H9 (cell line): ENCODE results near the gene POU2F1. TPM values are rescaled to one million over a fixed set of nuclear protein-coding genes. Genes with fewer than 3 reads are reported as not detected.

ENCODE experiments used
- DNase-seq: peaks from one replicate; pipeline ENCODE4 v3.0.0-alpha.2; 2017
- H2AFZ ChIP-seq: one replicate; pipeline ENCODE4 v1.6.1; 2013; ENCODE audit warnings: mild to moderate bottlenecking, low read length, control low read depth, moderate library complexity
- H2AK5ac ChIP-seq: 2 replicates; pipeline ENCODE4 v1.6.1; 2013; ENCODE audit warnings: low read length, control low read depth, mixed read lengths; ENCODE audit not compliant: insufficient read length
- H2BK120ac ChIP-seq: one replicate; pipeline ENCODE4 v1.6.1; 2013; ENCODE audit warnings: low read depth, mild to moderate bottlenecking, low read length, control low read depth, inconsistent platforms; ENCODE audit not compliant: poor library complexity, severe bottlenecking
- H2BK12ac ChIP-seq: 2 replicates; pipeline ENCODE4 v1.6.1; 2013; ENCODE audit warnings: low read length, control low read depth, mixed read lengths, low read depth; ENCODE audit not compliant: insufficient read length
- H2BK15ac ChIP-seq: 2 replicates; pipeline ENCODE4 v1.6.1; 2013; ENCODE audit warnings: low read depth, low read length, control low read depth
- H2BK20ac ChIP-seq: one replicate; pipeline ENCODE4 v1.6.1; 2013; ENCODE audit warnings: low read depth, mild to moderate bottlenecking, low read length, control low read depth, inconsistent platforms; ENCODE audit not compliant: poor library complexity, severe bottlenecking
- H2BK5ac ChIP-seq: 2 replicates; pipeline ENCODE4 v1.6.1; 2013; ENCODE audit warnings: low read length, control low read depth, mixed read lengths; ENCODE audit not compliant: insufficient read length
- H3K14ac ChIP-seq: 2 replicates; pipeline ENCODE4 v1.6.1; 2013; ENCODE audit warnings: low read length, control low read depth; ENCODE audit not compliant: insufficient read depth
- H3K18ac ChIP-seq: 2 replicates; pipeline ENCODE4 v1.6.1; 2013; ENCODE audit warnings: low read depth, mild to moderate bottlenecking, mixed read lengths, low read length, control low read depth; ENCODE audit not compliant: insufficient read length
- H3K23ac ChIP-seq: 2 replicates; pipeline ENCODE4 v1.6.1; 2013; ENCODE audit warnings: low read length, control low read depth, mixed read lengths, low read depth; ENCODE audit not compliant: insufficient read length
- H3K23me2 ChIP-seq: 2 replicates; pipeline ENCODE4 v1.6.1; 2013; ENCODE audit warnings: low read depth, mild to moderate bottlenecking, mixed read lengths, low read length, control low read depth; ENCODE audit not compliant: insufficient read length, poor library complexity, severe bottlenecking
- H3K27ac ChIP-seq: 2 replicates; pipeline ENCODE4 v1.5.1; 2013; ENCODE audit warnings: low read length, control low read depth, mixed read lengths, low read depth; ENCODE audit not compliant: insufficient read length
- H3K27me3 ChIP-seq: 2 replicates; pipeline ENCODE4 v1.6.1; 2013; ENCODE audit warnings: low read length, control low read depth, inconsistent platforms; ENCODE audit not compliant: insufficient read depth
- H3K4ac ChIP-seq: 2 replicates; pipeline ENCODE4 v1.6.1; 2013; ENCODE audit warnings: low read depth, mild to moderate bottlenecking, control low read depth, inconsistent platforms, low read length, moderate library complexity
- H3K4me1 ChIP-seq: 2 replicates; pipeline ENCODE4 v1.6.1; 2013; ENCODE audit warnings: low read length, control low read depth, inconsistent platforms; ENCODE audit not compliant: insufficient read depth
- H3K4me2 ChIP-seq: 2 replicates; pipeline ENCODE4 v1.6.1; 2013; ENCODE audit warnings: low read length, control low read depth, mixed read lengths; ENCODE audit not compliant: insufficient read length, insufficient read depth
- H3K56ac ChIP-seq: 2 replicates; pipeline ENCODE4 v1.6.1; 2013; ENCODE audit warnings: low read depth, mild to moderate bottlenecking, mixed read lengths, low read length, control low read depth; ENCODE audit not compliant: insufficient read length
- H3K79me1 ChIP-seq: 2 replicates; pipeline ENCODE4 v1.6.1; 2013; ENCODE audit warnings: low read depth, mild to moderate bottlenecking, moderate library complexity, low read length, control low read depth, inconsistent platforms; ENCODE audit not compliant: insufficient read depth, poor library complexity, severe bottlenecking
- H3K79me2 ChIP-seq: 2 replicates; pipeline ENCODE4 v1.6.1; 2013; ENCODE audit warnings: low read length, control low read depth, inconsistent platforms; ENCODE audit not compliant: insufficient read depth
- H3K9ac ChIP-seq: 2 replicates; pipeline ENCODE4 v1.6.1; 2013; ENCODE audit warnings: low read length, control low read depth, mixed read lengths; ENCODE audit not compliant: insufficient read length; ENCODE audit errors: extremely low read depth
- H3K9me3 ChIP-seq: one replicate; pipeline ENCODE4 v1.6.1; 2013; ENCODE audit warnings: low read depth, low read length, inconsistent platforms; ENCODE audit not compliant: control insufficient read depth
- H3T11ph ChIP-seq: one replicate; pipeline ENCODE4 v1.6.1; 2013; ENCODE audit warnings: mild to moderate bottlenecking, low read length, control low read depth, inconsistent platforms
- H4K20me1 ChIP-seq: one replicate; pipeline ENCODE4 v1.6.1; 2013; ENCODE audit not compliant: control insufficient read depth, insufficient read length, insufficient read depth
- H4K5ac ChIP-seq: 2 replicates; pipeline ENCODE4 v1.6.1; 2013; ENCODE audit warnings: low read depth, mild to moderate bottlenecking, mixed read lengths, low read length, control low read depth; ENCODE audit not compliant: insufficient read length
- H4K8ac ChIP-seq: replicated peaks from 2 replicates; pipeline ENCODE4 v1.6.1; 2013; ENCODE audit warnings: low read length, control low read depth, mixed read lengths, low read depth; ENCODE audit not compliant: insufficient read length
- H4K91ac ChIP-seq: 2 replicates; pipeline ENCODE4 v1.6.1; 2013; ENCODE audit warnings: low read depth, mild to moderate bottlenecking, moderate library complexity, mixed read lengths, low read length, control low read depth; ENCODE audit not compliant: insufficient read length
- H3K27ac Mint-ChIP-seq, 3 experiments: 2 replicates in 2 of 3; 3 replicates in 1 of 3; pipeline ENCODE4 v1.8.0; 2020 to 2021; ENCODE audit warnings: mixed read lengths in 3 of 3, mild to moderate bottlenecking in 1 of 3, moderate library complexity in 1 of 3
- H3K27me3 Mint-ChIP-seq: 2 replicates; pipeline ENCODE4 v1.8.0; 2021; ENCODE audit warnings: low read depth, mild to moderate bottlenecking, moderate library complexity, mixed read lengths
- H3K36me3 Mint-ChIP-seq, 3 experiments: 2 replicates in 2 of 3; 3 replicates in 1 of 3; pipeline ENCODE4 v1.8.0; 2020 to 2021; ENCODE audit warnings: low read depth in 3 of 3, mixed read lengths in 3 of 3; ENCODE audit not compliant: insufficient read depth in 1 of 3
- H3K4me1 Mint-ChIP-seq, 2 experiments: 2 replicates each; pipeline ENCODE4 v1.8.0; 2020; ENCODE audit warnings: mixed read lengths in 2 of 2
- H3K4me3 Mint-ChIP-seq, 2 experiments: 2 replicates in 1 of 2; 3 replicates in 1 of 2; pipeline ENCODE4 v1.8.0; 2020 to 2021; ENCODE audit warnings: mild to moderate bottlenecking in 2 of 2, mixed read lengths in 2 of 2, moderate library complexity in 1 of 2
- H3K9me3 Mint-ChIP-seq, 2 experiments: 2 replicates in 1 of 2; 3 replicates in 1 of 2; pipeline ENCODE4 v1.8.0; 2020; ENCODE audit warnings: mild to moderate bottlenecking in 2 of 2, mixed read lengths in 2 of 2, moderate library complexity in 1 of 2
- WGBS: extraction: QIAGEN DNeasy Blood & Tissue Kit; methylation state at CpG from one replicate; pipeline ENCODE4 v1.1.7; 2013; ENCODE audit warnings: missing lambda C conversion rate, low lambda C conversion rate, mixed read lengths; ENCODE audit not compliant: insufficient read length; ENCODE audit errors: extremely low coverage; 5-methylcytosine and 5-hydroxymethylcytosine counted together
- total RNA-seq: library from RNA; stranded (reverse); gene quantifications from 2 replicates; pipeline ENCODE4 v1.2.1, GENCODE V29; 2021
- TF ChIP-seq, protein P1 (sequence below): fragments of 200-600 bp; sonication (generic); conservative IDR thresholded peaks from 3 replicates; pipeline ENCODE4 v1.8.0; 2021; ENCODE audit warnings: antibody characterized with exemption, mild to moderate bottlenecking

Gene POU2F1
- total RNA-seq, 1 experiment from 2014 or later: 62.5 TPM

DNA sequence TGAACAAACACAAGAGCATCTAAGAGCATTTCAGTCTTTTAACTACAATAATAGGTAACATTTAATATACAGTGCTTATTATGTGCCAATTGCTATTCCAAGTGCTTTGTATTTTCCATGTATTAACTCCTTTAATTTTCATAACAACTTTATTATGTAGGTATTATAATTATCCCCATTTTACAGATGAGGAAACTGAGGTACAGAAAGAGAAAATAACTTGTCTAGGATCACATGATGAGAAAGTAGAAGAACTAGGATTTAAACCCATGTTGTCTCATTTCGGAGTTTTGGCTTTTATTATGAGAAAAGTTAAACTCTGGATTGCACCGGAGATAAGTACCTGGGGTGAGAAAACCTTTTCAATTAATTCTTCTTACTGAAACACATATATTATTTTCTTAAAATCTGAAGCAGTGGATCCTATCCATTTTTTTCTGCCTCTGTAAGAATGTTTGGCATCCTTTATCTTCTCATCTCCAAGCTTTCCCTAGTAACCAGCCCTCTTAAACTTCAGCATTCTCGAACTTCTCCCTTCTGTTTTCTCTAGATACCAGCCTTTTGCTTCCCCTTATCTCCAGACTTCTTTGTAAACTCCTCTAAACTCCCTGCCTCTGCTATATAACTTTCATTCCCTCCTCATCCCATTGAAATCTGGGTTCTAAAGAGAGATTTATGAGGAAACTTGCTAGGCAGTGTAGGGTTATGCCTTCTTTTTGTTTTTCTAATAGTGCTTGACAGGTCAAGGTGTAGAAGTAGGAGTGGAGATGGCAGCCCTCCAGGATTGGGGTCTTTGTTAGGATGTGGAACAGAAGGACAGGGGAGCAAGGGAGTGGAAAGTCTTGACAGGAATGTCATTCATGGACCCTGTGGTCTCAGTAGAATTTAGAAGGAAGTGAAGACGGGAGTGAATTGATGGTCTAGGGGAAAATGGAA is 28.3 kb downstream of the POU2F1 start:
- Histone ChIP-seq H3K4me1 (no peaks in the 10 kb centered on the region), H3K4me2 (no peak overlapping the region), H2BK5ac (no peak overlapping the region), H3K9ac (no peak overlapping the region), H3K18ac (no peak overlapping the region), H2AFZ (no peak overlapping the region), H2BK15ac (no peak overlapping the region), H3K79me1 (peaks cover 14% of the 10 kb centered on the region), H2AK5ac (no peak overlapping the region), H2BK12ac (no peak overlapping the region), H3T11ph (no peak overlapping the region), H3K4ac (no peak overlapping the region), H3K56ac (no peak overlapping the region), H4K8ac (no peak overlapping the region), H3K27me3 (no peaks in the 10 kb centered on the region), H3K27ac (no peak overlapping the region), H4K5ac (no peak overlapping the region), H3K14ac (no peak overlapping the region), H3K23ac (no peak overlapping the region), H4K91ac (no peak overlapping the region), H2BK120ac (no peak overlapping the region), H4K20me1 (no peaks in the 10 kb centered on the region), H2BK20ac (no peak overlapping the region), H3K9me3 (no peaks in the 10 kb centered on the region), H3K23me2 (no peaks in the 10 kb centered on the region), H3K79me2 (peaks cover 14% of the 10 kb centered on the region; the same call in 1 of the 2 replicates)
- Mint-ChIP-seq H3K27me3 (no peaks in the 10 kb centered on the region), H3K4me1 (peaks cover 15 to 17% of the 10 kb centered on the region in 2 experiments), H3K9me3 (0 out of 5 replicates have a peak, but pooled peaks cover 0 to under 1% of the 10 kb centered on the region in 2 experiments), H3K4me3 (no peak overlapping the region), H3K36me3 (peaks cover 1 to 7% (median 3%) of the 10 kb centered on the region in 3 experiments; a peak in 6 of 7 replicates), H3K27ac (peak overlapping the region in 2 of 3 experiments; percentile 7 to 36; a peak in 2 of 7 replicates)
- TF ChIP-seq, protein P1, sequence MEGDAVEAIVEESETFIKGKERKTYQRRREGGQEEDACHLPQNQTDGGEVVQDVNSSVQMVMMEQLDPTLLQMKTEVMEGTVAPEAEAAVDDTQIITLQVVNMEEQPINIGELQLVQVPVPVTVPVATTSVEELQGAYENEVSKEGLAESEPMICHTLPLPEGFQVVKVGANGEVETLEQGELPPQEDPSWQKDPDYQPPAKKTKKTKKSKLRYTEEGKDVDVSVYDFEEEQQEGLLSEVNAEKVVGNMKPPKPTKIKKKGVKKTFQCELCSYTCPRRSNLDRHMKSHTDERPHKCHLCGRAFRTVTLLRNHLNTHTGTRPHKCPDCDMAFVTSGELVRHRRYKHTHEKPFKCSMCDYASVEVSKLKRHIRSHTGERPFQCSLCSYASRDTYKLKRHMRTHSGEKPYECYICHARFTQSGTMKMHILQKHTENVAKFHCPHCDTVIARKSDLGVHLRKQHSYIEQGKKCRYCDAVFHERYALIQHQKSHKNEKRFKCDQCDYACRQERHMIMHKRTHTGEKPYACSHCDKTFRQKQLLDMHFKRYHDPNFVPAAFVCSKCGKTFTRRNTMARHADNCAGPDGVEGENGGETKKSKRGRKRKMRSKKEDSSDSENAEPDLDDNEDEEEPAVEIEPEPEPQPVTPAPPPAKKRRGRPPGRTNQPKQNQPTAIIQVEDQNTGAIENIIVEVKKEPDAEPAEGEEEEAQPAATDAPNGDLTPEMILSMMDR: no peak
- WGBS: no CpG with 5 or more reads among the region's 4 CpGs
- DNase-seq: no peak
